Caki2 (cell line): ENCODE measurements around the gene FMO5. TPM values are rescaled to one million over a fixed set of nuclear protein-coding genes. Genes with fewer than 3 reads are reported as not detected.
"Not testable (repeated sequence)": the region's sequence is repeated elsewhere in the genome, so short reads cannot be mapped to it uniquely, and the experiment has no call there.

ENCODE experiments used
- DNase-seq: peaks from one replicate; pipeline ENCODE4 v3.0.0-alpha.2; 2015; ENCODE audit warnings: low read depth
- in situ Hi-C: cut with HindIII; loops from 2 replicates; pipeline ENCODE4 v1.10.0; 2016; ENCODE audit warnings: low sequenced_read_pairs, low pct_unique_long_range_greater_than_20kb, mixed read lengths
- total RNA-seq: library from RNA; depleted of rRNA; stranded (reverse); fragments of >200 nt; shearing (Covaris generic); gene quantifications from 2 replicates; pipeline ENCODE4 v1.2.3, GENCODE V29; 2014; ENCODE audit warnings: low replicate concordance; rRNA removed

Gene FMO5
- total RNA-seq, 1 experiment from 2014 or later, result 0.30 TPM

DNA sequence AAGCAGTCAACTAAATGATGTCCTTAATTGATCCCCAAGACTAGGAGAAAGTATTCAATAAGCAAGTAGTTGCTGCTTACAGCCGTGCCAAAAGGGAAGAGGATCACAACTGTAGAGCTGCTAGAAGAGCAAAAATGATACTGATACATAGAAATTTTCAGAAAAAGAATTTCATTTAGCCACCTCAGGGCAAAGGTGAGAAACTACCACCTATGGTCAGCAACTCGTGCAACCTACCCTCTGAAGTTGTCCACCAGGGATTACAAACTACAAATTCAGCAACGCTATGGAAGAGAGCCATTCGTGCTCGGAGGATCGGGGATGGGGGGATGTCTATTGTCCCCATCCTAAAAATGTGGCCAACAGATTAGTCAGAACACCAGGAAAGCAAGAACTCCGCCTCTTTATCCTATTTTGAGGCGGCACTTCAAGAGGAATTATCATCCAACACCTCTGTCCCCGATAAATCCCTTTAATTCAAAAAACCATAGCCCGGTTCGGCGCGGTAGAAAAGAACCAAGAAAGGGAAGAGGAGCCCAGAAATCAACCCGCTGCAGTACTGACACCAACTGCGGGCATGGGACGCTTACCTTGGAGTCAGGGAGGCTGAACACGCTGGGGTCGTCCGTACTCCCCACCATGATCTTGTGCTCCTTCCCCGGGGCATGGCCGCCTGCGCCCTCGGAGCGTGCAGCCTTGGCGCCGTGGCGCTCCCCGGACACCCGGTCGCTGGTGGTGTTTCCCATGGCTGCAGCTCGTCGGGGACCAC lies 53.6 kb downstream of the FMO5 start:
- peak; percentile 30 for DNase-seq
- in situ Hi-C loops, result no loop called here

DNA sequence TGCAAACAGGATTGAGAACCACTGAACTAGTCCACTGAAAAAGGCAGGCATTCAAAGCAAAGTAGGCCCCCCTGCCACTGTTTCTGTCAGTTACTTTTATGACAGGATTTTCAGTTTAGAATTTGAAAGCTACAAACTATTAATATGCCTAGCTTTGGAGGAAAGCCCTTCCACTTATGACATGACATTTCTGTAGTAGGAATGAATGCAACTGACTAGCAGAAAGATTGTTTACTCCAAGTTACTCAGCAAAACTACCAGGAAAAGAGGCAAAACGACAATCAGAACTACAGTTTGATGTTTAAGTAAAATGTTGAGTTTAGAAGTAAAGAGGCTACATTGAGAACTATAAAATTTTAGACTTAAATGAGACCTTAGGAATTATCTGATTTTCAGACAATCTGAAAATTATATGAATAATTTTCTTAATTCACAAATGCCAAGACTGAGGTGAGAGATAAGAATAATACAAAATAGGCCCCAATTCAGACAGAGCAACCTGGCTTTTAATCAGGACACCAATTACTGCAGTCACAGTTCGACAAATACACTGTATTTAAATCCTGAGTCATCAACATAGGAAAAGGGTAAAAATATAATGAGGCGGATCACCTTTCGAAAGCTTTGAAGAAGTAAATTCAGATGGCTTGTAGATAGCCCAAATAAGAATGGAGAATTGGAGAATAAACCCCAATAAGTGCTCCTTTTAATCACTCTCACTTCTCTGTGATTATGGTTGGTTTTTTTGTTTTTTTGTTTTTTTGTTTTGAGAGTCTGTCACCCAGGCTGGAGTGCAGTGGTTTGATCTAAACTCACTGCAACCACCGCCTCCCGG lies 55.1 kb downstream of the FMO5 start:
- in situ Hi-C loops, result no loop called here

DNA sequence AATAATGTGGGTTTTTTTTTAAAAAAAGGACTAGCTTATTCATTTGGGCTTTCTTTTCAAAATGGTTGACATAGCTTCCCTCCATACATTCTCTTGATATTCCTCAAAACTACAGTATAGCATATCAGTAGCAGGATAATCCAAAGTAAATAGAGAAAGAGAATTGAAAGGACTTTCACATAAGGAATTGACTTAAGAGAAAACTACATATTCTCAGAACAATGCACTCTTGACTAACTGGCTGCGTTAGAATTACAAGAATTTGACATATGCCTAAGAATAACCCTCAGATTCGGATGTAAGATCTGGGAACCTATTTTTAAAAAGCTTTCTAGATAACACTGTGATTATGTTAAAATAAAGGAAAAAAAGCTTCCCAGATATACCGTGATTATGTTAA lies 56.0 kb downstream of the FMO5 start:
- no peak for DNase-seq
- in situ Hi-C loops, result no loop called here

More for the DNA sequence above, 55.1 kb downstream of the FMO5 start:
- DNase-seq, result no peak

DNA sequence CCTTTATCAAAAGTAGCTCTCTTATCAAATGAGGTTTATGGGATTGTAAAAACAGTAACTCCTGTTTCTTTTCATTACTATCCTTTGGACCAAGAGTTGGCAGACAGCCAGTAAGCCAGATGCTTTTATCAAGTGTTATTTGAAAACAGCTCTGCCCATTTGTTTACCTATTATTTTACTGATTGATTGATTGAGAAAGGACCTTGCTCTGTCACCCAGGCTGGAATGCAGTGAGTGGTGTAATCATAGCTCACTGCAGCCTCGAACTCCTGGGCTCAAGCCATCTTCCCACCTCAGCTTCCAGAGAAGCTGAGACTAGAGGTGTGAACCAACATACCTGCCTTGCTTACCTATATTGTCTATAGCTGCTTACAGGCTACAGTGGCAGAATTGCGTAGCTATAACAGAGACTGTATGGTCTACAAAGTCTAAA lies 56.5 kb downstream of the FMO5 start:
- no peak for DNase-seq
- in situ Hi-C loops, result no loop called here

DNA sequence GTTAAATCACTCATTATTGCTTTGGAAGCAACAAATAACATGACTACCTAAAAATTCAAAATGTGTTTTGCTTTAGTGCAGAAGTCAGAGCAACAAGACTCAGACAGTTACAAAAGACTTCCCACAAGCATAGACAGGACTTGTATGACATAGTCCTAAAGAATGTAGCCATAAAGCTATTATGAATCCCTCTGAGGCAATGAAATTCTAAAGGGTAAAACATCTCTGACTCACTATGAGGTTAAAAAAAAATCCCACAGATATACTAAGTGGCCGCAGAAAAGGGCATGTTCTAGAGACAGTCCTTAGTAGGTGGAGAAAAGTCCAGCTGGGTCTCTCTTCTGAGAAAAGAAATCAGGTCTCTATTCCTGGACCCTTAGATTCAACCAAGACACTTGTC lies 57.8 kb downstream of the FMO5 start:
- in situ Hi-C loops, result no loop called here
- peak; percentile 71 for DNase-seq

DNA sequence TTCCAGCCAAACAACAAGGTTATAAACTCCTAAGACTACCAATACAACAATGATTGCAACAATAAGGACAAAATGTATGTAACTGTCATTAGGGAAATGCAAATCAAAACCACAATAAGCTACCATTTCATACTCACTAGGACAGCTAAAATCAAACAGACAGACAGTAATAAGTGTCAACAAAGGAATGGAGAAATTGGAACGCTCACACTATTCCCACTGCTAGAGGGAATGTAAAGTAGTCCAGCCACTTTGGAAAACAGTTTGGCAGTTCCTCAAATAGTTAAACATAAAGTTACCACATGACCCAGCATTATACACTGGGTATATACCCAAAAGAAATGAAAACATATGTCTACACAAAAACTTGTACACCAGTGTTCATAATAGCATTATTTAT lies 62.1 kb downstream of the FMO5 start:
- no peak for DNase-seq
- in situ Hi-C loops, result no loop called here

DNA sequence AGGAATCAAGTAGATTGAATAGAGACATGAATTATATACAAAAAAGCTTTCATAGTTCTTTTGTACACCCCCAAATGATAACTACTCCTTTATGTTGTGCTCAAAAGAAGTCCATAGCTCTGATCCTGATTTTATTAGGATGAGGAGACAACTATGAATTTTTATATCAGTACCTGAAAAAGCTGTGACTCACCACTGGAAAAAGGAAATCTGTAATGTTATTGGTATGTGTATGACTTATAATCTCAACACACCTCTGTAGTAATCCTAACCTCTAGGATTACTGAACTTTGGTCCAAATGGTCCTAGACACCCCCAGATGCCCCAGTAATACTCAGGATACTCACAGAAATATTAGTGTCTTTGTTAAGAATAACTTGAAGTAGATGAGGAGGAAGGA lies 63.0 kb downstream of the FMO5 start:
- in situ Hi-C loops, result no loop called here
- DNase-seq, result no peak

DNA sequence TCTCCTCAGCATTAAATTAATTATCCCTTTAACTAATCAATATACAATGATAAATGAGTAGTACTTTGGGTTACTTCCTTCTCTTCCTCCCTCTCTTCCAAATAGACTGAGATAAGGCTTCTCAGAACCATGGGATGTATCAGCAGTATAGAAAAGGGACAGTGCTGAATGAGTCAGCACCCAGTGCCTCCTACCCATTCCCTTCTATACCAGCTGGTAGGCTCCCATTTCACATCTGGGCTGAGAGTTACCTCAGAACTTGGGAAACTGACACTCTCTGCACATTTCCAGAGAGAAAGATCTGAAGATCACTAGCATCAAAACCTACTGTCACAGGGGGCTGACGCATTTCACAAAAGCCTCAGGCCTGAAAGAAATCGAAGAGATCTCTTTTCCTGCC lies 68.0 kb downstream of the FMO5 start:
- in situ Hi-C loops, DNase-seq: not testable (repeated sequence)

DNA sequence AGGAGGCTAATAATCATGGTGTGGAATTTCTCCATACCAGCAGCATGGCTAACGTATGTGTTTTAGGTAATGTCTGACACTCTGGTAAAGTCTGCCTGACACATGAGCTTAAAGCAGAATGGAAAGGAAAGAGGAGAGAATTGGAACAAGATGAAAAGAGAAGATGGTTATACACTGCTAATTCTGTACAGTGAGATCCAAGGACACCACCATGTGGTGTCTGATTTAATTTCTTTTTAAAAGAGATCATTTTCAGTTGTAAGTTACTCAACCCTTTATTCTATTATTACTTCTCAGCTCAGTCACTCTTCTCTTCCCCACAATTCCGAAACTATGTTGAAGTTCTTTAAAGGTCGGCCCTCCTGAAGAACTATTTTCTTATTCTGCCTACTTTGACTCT lies 68.5 kb downstream of the FMO5 start:
- no peak for DNase-seq
- in situ Hi-C loops, result no loop called here

DNA sequence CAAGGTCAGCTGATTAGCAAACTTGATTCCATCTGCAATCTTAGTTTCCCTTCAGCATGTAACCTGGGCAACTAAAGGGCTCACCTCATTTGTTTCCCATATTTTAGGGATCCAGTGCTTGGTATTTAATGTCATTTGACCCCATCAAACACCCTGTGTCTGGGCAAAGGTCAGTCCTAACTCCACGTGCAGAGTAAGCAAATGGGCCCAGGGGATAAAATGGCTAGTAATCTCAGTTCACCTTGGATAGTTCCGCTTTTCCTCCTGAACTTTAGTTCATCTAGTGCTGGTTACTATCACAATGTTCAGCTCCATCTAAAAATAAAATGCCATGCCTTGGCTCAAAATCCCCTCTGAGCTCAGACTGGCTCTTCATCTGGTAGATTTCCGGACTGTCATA lies 72.4 kb downstream of the FMO5 start:
- DNase-seq, result no peak
- in situ Hi-C loops, result no loop called here

DNA sequence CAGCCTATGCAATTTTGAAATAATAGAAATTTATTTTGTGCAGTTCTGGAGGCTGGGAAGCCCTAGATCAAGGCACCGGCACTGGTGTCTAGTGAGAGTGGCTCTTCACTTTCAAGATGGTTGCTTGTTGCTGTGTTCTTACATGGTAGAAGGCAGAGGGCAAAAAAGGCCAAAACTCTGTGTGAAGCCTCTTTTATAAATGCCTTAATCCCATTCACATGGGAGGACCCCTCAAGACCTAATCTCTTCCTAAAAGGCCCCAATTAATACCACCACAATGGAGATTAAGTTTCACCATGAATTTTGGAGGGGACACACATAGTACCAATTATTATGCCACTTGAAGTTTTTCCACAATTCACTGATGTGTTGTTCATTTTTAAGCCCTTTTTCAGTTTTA lies 73.9 kb downstream of the FMO5 start:
- no peak for DNase-seq
- in situ Hi-C loops, result no loop called here

DNA sequence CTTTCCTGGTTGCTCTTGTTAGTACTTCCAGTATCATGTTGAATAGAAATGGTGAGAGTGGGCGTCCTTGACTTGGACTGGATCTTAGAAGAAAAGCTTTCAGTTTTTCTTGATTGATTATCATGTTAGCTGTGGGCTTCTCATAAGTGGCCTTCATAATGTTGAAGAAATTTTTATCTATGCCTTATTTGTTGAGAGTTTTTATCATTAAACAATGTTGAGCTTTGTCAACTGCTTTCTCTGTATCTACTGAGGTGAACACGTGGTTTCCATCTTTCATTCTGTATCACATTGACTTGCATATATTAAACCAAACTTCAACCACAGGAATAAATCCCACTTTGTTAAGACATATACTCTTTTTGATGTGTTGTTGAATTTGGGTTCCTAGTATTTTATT lies 82.3 kb downstream of the FMO5 start:
- in situ Hi-C loops, result no loop called here
- DNase-seq, result no peak

Other genes with a start within 250 kb of the FMO5 start
- gene PRKAB2, start 52.9 kb downstream of the FMO5 start, total RNA-seq, result 9.4 and 19.7 TPM in 2 replicates
- 37.3 and 40.0 TPM in 2 replicates for gene CHD1L, start 17.3 kb upstream of the FMO5 start, total RNA-seq